NCI-H128 (cell line): ENCODE results near the gene TCF4.

Experiments
- DNase-seq: peaks from one replicate; lab custom pipeline; 2025; ENCODE audit not compliant: unreplicated experiment; lab: John Stamatoyannopoulos, UW

The TCF4 gene

GRCh38 chr18:55547705-55548056 lies 40.3 kb downstream of the TCF4 start:
- DNase-seq, result no peak

- no peak for DNase-seq
Measured at GRCh38 chr18:55546851-55547704, 40.9 kb downstream of the TCF4 start.

GRCh38 chr18:55544014-55544413 lies 44.0 kb downstream of the TCF4 start:
- DNase-seq, result no peak

GRCh38 chr18:55543130-55543704 lies 44.8 kb downstream of the TCF4 start:
- no peak for DNase-seq

- DNase-seq, result no peak
Measured at GRCh38 chr18:55541571-55541970, 46.4 kb downstream of the TCF4 start.

GRCh38 chr18:55539240-55539639 lies 48.8 kb downstream of the TCF4 start:
- DNase-seq, result no peak

- no peak for DNase-seq
Measured at GRCh38 chr18:55534996-55535395, 53.0 kb downstream of the TCF4 start.

- no peak for DNase-seq
Measured at GRCh38 chr18:55534547-55534946, 53.4 kb downstream of the TCF4 start.

GRCh38 chr18:55530166-55530565 lies 57.8 kb downstream of the TCF4 start:
- DNase-seq, result no peak

GRCh38 chr18:55529581-55529980 lies 58.4 kb downstream of the TCF4 start:
- no peak for DNase-seq

GRCh38 chr18:55525845-55526244 lies 62.1 kb downstream of the TCF4 start:
- no peak for DNase-seq

- DNase-seq, result no peak
Measured at GRCh38 chr18:55524353-55525073, 63.5 kb downstream of the TCF4 start.

- DNase-seq, result no peak
Measured at GRCh38 chr18:55523001-55523400, 65.0 kb downstream of the TCF4 start.

GRCh38 chr18:55522011-55522410 lies 66.0 kb downstream of the TCF4 start:
- no peak for DNase-seq

GRCh38 chr18:55517055-55517454 lies 70.9 kb downstream of the TCF4 start:
- DNase-seq, result no peak

- no peak for DNase-seq
Measured at GRCh38 chr18:55515941-55516710, 71.9 kb downstream of the TCF4 start.

GRCh38 chr18:55515214-55515613 lies 72.8 kb downstream of the TCF4 start:
- DNase-seq, result no peak

- DNase-seq, result no peak
Measured at GRCh38 chr18:55513161-55513560, 74.8 kb downstream of the TCF4 start.

GRCh38 chr18:55511277-55511676 lies 76.7 kb downstream of the TCF4 start:
- no peak for DNase-seq

- DNase-seq, result no peak
Measured at GRCh38 chr18:55510809-55511208, 77.2 kb downstream of the TCF4 start.

GRCh38 chr18:55509631-55510324 lies 78.2 kb downstream of the TCF4 start:
- no peak for DNase-seq
